DOHH2 (cell line): ENCODE measurements around the gene TMEM200B.

Experiments used
- H3F3A ChIP-seq: fragments of 200-600 bp; sonication (generic), shearing (Covaris generic); 2 replicates; pipeline ENCODE4 v1.6.0; 2016; ENCODE audit warnings: antibody characterized with exemption, mild to moderate bottlenecking; ENCODE audit not compliant: control insufficient read depth, insufficient read depth
- H3K27ac ChIP-seq: fragments of 200-600 bp; sonication (generic); 2 replicates; pipeline ENCODE4 v1.5.1; 2014; ENCODE audit warnings: low read depth, mild to moderate bottlenecking, low read length, moderate library complexity
- H3K27me3 ChIP-seq: fragments of 200-600 bp; sonication (generic); 2 replicates; pipeline ENCODE4 v1.6.1; 2014; ENCODE audit warnings: mild to moderate bottlenecking, low read length, mixed read lengths; ENCODE audit not compliant: control insufficient read depth
- H3K36me3 ChIP-seq: fragments of 200-600 bp; sonication (generic); 2 replicates; pipeline ENCODE4 v1.6.1; 2014; ENCODE audit warnings: mild to moderate bottlenecking, low read length, moderate library complexity, mixed read lengths; ENCODE audit not compliant: control insufficient read depth
- H3K4me1 ChIP-seq: fragments of 200-600 bp; sonication (generic); 2 replicates; pipeline ENCODE4 v1.6.1; 2014; ENCODE audit warnings: mild to moderate bottlenecking, low read length, mixed read lengths; ENCODE audit not compliant: control insufficient read depth
- H3K4me2 ChIP-seq: fragments of 200-600 bp; sonication (generic); 2 replicates; pipeline ENCODE4 v1.6.0; 2014; ENCODE audit warnings: mild to moderate bottlenecking, low read length, moderate library complexity
- H3K4me3 ChIP-seq: fragments of 200-600 bp; sonication (generic); 2 replicates; pipeline ENCODE4 v1.5.1; 2014; ENCODE audit warnings: mild to moderate bottlenecking, low read length, mixed read lengths
- H3K79me2 ChIP-seq: fragments of 200-600 bp; sonication (generic); 2 replicates; pipeline ENCODE4 v1.6.1; 2014; ENCODE audit warnings: mild to moderate bottlenecking, low read length, mixed read lengths; ENCODE audit not compliant: control insufficient read depth
- H3K9me2 ChIP-seq: fragments of 200-600 bp; sonication (generic); replicated peaks from 2 replicates; pipeline ENCODE4 v1.6.1; 2014; ENCODE audit warnings: mild to moderate bottlenecking, low read length, mixed read lengths; ENCODE audit not compliant: control insufficient read depth
- H3K9me3 ChIP-seq: fragments of 200-600 bp; sonication (generic); 2 replicates; pipeline ENCODE4 v1.6.1; 2014; ENCODE audit warnings: antibody characterized with exemption, low read length, mixed read lengths; ENCODE audit not compliant: control insufficient read depth, insufficient read depth
- H4K20me1 ChIP-seq: fragments of 200-600 bp; sonication (generic); 2 replicates; pipeline ENCODE4 v1.6.0; 2014; ENCODE audit warnings: low read depth, mild to moderate bottlenecking, antibody characterized with exemption, low read length, moderate library complexity; ENCODE audit not compliant: control insufficient read depth, insufficient read depth
- EZH2phosphoT487 ChIP-seq: fragments of 200-600 bp; sonication (generic); IDR thresholded peaks from 2 replicates; pipeline ENCODE4 v1.6.1; 2017; ENCODE audit warnings: borderline replicate concordance, mild to moderate bottlenecking, antibody characterized with exemption, low read length, moderate library complexity, mixed read lengths
- TF ChIP-seq, protein P1 (sequence below): fragments of 200-600 bp; sonication (generic); IDR thresholded peaks from one replicate; pipeline ENCODE4 v1.5.1; 2014; ENCODE audit warnings: antibody characterized with exemption, mild to moderate bottlenecking, low read depth, low read length; ENCODE audit not compliant: poor library complexity, severe bottlenecking

The TMEM200B gene

DNA sequence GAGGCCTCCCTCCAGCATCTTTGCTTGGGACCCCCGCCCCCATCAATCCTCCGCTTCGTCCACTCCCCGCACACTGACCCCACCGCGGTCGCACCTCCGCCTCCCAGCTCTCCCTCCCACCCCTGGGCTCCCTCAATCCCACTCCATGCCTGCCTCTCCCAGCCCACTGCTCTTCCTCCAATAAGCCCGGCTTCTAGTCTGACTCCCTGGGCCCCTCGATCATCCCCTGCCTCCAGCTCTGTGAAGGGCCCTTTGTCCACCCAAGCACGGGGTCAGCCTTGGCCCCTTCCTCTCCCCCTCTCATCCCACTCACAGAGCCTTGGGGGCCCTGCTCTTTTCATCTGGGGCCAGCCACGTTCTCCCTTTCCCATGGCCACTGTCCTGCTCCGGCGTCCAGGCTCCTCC lies 1.5 kb upstream of the TMEM200B start:
- Histone ChIP-seq H3K4me2 (peak overlapping the region; percentile 69; the same call in 1 of the 2 replicates), H3K27ac (no peak overlapping the region), H3K79me2 (no peaks in the 10 kb centered on the region), H3K9me3 (no peaks in the 10 kb centered on the region), H4K20me1 (0 out of 2 replicates have a peak, but pooled peaks cover 5% of the 10 kb centered on the region), H3K4me1 (peaks cover 12% of the 10 kb centered on the region), H3K9me2 (no peaks in the 10 kb centered on the region), H3K27me3 (peaks cover 48% of the 10 kb centered on the region), H3K4me3 (no peak overlapping the region), H3K36me3 (no peaks in the 10 kb centered on the region), H3F3A (no peaks in the 10 kb centered on the region)
- TF ChIP-seq EZH2phosphoT487, result no peak
- TF ChIP-seq, protein P1, sequence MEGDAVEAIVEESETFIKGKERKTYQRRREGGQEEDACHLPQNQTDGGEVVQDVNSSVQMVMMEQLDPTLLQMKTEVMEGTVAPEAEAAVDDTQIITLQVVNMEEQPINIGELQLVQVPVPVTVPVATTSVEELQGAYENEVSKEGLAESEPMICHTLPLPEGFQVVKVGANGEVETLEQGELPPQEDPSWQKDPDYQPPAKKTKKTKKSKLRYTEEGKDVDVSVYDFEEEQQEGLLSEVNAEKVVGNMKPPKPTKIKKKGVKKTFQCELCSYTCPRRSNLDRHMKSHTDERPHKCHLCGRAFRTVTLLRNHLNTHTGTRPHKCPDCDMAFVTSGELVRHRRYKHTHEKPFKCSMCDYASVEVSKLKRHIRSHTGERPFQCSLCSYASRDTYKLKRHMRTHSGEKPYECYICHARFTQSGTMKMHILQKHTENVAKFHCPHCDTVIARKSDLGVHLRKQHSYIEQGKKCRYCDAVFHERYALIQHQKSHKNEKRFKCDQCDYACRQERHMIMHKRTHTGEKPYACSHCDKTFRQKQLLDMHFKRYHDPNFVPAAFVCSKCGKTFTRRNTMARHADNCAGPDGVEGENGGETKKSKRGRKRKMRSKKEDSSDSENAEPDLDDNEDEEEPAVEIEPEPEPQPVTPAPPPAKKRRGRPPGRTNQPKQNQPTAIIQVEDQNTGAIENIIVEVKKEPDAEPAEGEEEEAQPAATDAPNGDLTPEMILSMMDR, result no peak

DNA sequence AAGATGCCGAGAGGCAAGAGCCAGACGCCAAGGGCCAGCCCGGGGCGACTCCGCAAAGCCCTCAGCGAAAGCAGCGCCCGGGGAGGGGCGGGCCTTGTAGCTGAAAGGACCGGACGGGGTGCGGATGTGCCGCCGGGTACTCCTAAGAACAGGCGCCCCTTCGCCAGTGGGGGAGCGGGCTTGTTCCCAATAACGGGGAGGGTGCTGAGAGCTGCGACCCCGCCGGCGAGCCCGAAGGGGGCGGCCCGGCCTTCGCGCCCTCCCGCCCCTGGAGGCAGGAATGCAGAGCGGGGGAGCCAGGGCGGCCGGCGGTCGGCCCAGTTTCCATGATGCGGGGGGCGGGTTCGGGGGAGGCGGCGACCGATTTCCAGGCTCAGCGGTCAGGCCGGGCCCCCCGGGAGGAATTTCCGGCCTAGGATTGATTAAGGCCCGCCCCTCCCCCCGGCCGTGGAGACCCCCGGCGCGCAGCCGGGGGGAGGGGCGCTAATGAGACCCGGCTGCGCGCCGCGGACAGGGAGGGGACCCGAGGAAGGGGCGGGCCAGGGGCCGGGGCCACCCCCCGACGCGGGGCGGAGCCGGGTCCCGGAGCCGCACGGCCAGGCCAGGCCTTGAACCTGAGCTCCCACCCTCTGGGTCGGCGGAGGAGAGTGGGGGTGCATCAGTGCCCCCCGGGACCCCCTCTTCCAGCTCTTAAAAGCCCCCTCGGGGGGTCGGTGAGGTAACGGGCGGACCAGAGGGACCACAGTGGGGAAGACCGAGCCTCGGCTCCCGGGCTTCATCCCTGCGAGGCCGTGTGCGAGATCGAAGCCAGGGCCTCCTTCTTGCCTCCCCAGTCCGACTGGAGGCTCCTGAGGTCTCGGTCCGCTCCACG lies 898 bp upstream of the TMEM200B start:
- Histone ChIP-seq H3K4me2 (peak overlapping the region; percentile 69), H3K79me2 (no peaks in the 10 kb centered on the region), H4K20me1 (0 out of 2 replicates have a peak, but pooled peaks cover 5% of the 10 kb centered on the region), H3K27ac (no peak overlapping the region), H3K36me3 (no peaks in the 10 kb centered on the region), H3F3A (peaks cover 6% of the 10 kb centered on the region; the same call in 1 of the 2 replicates), H3K4me1 (peaks cover 12% of the 10 kb centered on the region), H3K27me3 (peaks cover 48% of the 10 kb centered on the region), H3K4me3 (peak overlapping the region; percentile 68), H3K9me3 (no peaks in the 10 kb centered on the region), H3K9me2 (no peaks in the 10 kb centered on the region)
- TF ChIP-seq, protein P1, result no peak
- TF ChIP-seq EZH2phosphoT487, result peak; percentile 19; the same call in 1 of the 2 replicates

DNA sequence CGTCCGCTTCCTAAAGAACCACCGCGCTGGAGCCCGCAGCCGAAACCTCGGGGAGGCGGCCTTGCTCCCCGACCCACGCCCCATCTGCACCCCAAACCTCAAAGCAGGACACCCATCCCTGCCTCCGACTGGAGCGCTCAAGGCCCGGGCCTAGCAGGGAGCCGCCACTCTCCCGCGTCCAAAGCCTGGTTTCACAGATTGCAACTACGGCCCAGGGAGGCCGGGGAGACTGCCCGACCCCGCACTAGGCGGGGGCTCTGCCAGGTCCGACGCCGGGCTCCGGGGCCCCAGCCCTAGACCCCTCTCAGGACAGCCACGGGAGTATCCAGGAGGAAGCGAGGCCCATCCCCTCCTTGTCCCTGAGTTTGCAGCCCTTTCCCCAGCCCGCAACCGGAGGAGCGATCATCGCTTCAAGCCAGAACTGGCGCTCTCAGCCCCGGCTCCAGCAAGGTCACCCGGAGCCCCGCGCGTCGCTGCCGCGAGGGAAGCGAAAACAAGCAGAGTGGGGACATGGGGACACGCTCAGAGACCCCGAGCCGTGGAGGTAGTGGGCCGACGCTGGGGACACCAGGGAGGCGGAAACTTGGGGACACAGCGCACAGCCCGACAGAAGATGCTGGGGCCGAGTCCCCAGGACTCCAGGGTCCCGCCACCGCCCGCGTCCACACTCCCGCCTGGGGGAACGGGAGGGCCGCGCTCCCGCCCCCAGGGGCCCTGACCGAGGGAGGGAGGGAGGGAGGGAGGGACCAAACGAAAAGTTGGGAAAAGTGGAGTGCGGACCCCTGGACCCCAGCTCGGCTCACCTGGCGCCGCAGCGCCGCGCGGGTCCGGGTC lies 433 bp downstream of the TMEM200B start:
- Histone ChIP-seq H3K79me2 (no peaks in the 10 kb centered on the region), H3K27ac (no peak overlapping the region), H4K20me1 (0 out of 2 replicates have a peak, but pooled peaks cover 5% of the 10 kb centered on the region), H3K4me3 (no peak overlapping the region), H3K4me2 (no peak overlapping the region), H3K36me3 (no peaks in the 10 kb centered on the region), H3F3A (peaks cover 6% of the 10 kb centered on the region; the same call in 1 of the 2 replicates), H3K9me3 (no peaks in the 10 kb centered on the region), H3K9me2 (no peaks in the 10 kb centered on the region), H3K4me1 (peaks cover 12% of the 10 kb centered on the region), H3K27me3 (peaks cover 48% of the 10 kb centered on the region)
- no peak for TF ChIP-seq EZH2phosphoT487
- TF ChIP-seq, protein P1, result no peak
